A549 (cell line): ENCODE measurements around the gene CD19. TPM values are rescaled to one million over a fixed set of nuclear protein-coding genes. Genes with fewer than 3 reads are reported as not detected.

Experiments used
- ATAC-seq, 2 experiments: fragments of 200-7000 bp in 1 of 2; fragments of >200 bp in 1 of 2; cut with Nextera tagmentation in 1 of 2; cut with Tn5 transposase in 1 of 2; 3 replicates each; pipeline versions ENCODE4 v1.8.0 to v1.9.1; 2018 to 2020; ENCODE audit warnings: mild to moderate bottlenecking in 1 of 2, moderate library complexity in 1 of 2
- CTCF ChIA-PET: fragments of 300-600 bp; sonication (Branson Sonifier 250); formaldehyde crosslinking; extraction: SDS; loops from one replicate; lab custom pipeline; 2021; ENCODE audit warnings: antibody characterized with exemption, inconsistent platforms; lab: Yijun Ruan, JAX
- POLR2A ChIA-PET: fragments of 350-600 bp; formaldehyde crosslinking; extraction: SDS; loops from one replicate; lab custom pipeline; 2021; ENCODE audit warnings: antibody characterized with exemption, inconsistent platforms; lab: Yijun Ruan, JAX
- DNase-seq, 2 experiments: peaks; one replicate each; pipeline versions ENCODE4 v3.0.0 to v3.0.0-alpha.2; 2011 to 2016; ENCODE audit warnings: low read depth in 1 of 2, low spot score in 1 of 2
- FAIRE-seq: peaks from 2 replicates; lab custom pipeline; 2011; peaks lifted over from hg19 to GRCh38; lab: Jason Lieb, UNC
- H3K27ac ChIP-seq, 2 experiments: fragments of >200 bp; sonication (Bioruptor Twin); formaldehyde crosslinking; 3 replicates each; pipeline ENCODE4 v1.5.1; 2016 to 2017
- H3K4me1 ChIP-seq: fragments of >200 bp; sonication (Bioruptor Twin); formaldehyde crosslinking; 3 replicates; pipeline ENCODE4 v1.6.1; 2016
- H3K4me2 ChIP-seq: fragments of >200 bp; sonication (Bioruptor Twin); formaldehyde crosslinking; 3 replicates; pipeline ENCODE4 v1.6.1; 2016
- H3K4me3 ChIP-seq: fragments of >200 bp; sonication (Bioruptor Twin); formaldehyde crosslinking; 3 replicates; pipeline ENCODE4 v1.5.1; 2016
- H3K9me3 ChIP-seq: fragments of >200 bp; sonication (Bioruptor Twin); formaldehyde crosslinking; 3 replicates; pipeline ENCODE4 v1.6.1; 2016
- BHLHE40 ChIP-seq: IDR thresholded peaks from 2 replicates; pipeline ENCODE4 v1.6.1; 2012; ENCODE audit warnings: low read depth, low read length, inconsistent platforms
- CEBPB ChIP-seq, 2 experiments: fragments of >200 bp in 1 of 2; sonication (Bioruptor Twin) in 1 of 2; formaldehyde crosslinking in 1 of 2; IDR thresholded peaks; 2 replicates each; pipeline ENCODE4 v1.6.1; 2012 to 2016
- CHD4 ChIP-seq: fragments of 200-600 bp; sonication (generic); IDR thresholded peaks from 2 replicates; pipeline ENCODE4 v1.6.1; 2016; ENCODE audit warnings: antibody characterized with exemption, mild to moderate bottlenecking, borderline replicate concordance
- CTCF ChIP-seq: fragments of >200 bp; sonication (Bioruptor Twin); formaldehyde crosslinking; IDR thresholded peaks from 3 replicates; pipeline ENCODE4 v1.5.1; 2016
- EHMT2 ChIP-seq: fragments of 200-600 bp; sonication (generic); IDR thresholded peaks from 2 replicates; pipeline ENCODE4 v1.6.1; 2016; ENCODE audit warnings: antibody characterized with exemption, low read depth, mild to moderate bottlenecking, moderate library complexity
- FOSL2 ChIP-seq, 2 experiments: fragments of 450-650 bp in 1 of 2; fragments of >200 bp in 1 of 2; sonication (Bioruptor Twin) in 1 of 2; formaldehyde crosslinking; IDR thresholded peaks; 2 replicates each; pipeline versions ENCODE4 v1.5.0 to v1.6.1; 2016 to 2020; ENCODE audit warnings: mild to moderate bottlenecking in 1 of 2, moderate library complexity in 1 of 2
- FOXS1 ChIP-seq: fragments of 250-450 bp; sonication (Bioruptor Pico); IDR thresholded peaks from 2 replicates; pipeline ENCODE4 v1.5.0; 2020; ENCODE audit warnings: mild to moderate bottlenecking, moderate library complexity
- HDAC2 ChIP-seq: fragments of 200-600 bp; sonication (generic); IDR thresholded peaks from 2 replicates; pipeline ENCODE4 v1.6.1; 2016
- HOXA7 ChIP-seq: fragments of 250-450 bp; sonication (Bioruptor Pico); IDR thresholded peaks from 2 replicates; pipeline ENCODE4 v1.5.0; 2020; ENCODE audit warnings: mild to moderate bottlenecking, moderate library complexity
- HOXB13 ChIP-seq: fragments of 250-450 bp; sonication (Bioruptor Pico); IDR thresholded peaks from 2 replicates; pipeline ENCODE4 v1.5.0; 2020; ENCODE audit warnings: low read depth, mild to moderate bottlenecking, moderate library complexity
- HOXB5 ChIP-seq: fragments of 250-450 bp; sonication (Bioruptor Pico); IDR thresholded peaks from 2 replicates; pipeline ENCODE4 v1.5.0; 2020; ENCODE audit warnings: mild to moderate bottlenecking, moderate library complexity
- JUN ChIP-seq, 2 experiments: fragments of >200 bp; sonication (Bioruptor Twin); formaldehyde crosslinking; IDR thresholded peaks; 2 replicates in 1 of 2; 3 replicates in 1 of 2; pipeline ENCODE4 v1.6.1; 2016 to 2017
- KDM1A ChIP-seq: fragments of 200-600 bp; sonication (generic); IDR thresholded peaks from 2 replicates; pipeline ENCODE4 v1.6.1; 2016; ENCODE audit warnings: low read depth, mild to moderate bottlenecking
- KDM5A ChIP-seq: fragments of 200-600 bp; sonication (generic); IDR thresholded peaks from 2 replicates; pipeline ENCODE4 v1.6.1; 2016; ENCODE audit warnings: antibody characterized with exemption, mild to moderate bottlenecking
- MAFK ChIP-seq: fragments of 450-650 bp; IDR thresholded peaks from 2 replicates; pipeline ENCODE4 v1.6.1; 2014; ENCODE audit not compliant: partially characterized antibody
- MAZ ChIP-seq: fragments of 150-350 bp; IDR thresholded peaks from 2 replicates; pipeline ENCODE4 v1.6.1; 2014; ENCODE audit warnings: antibody characterized with exemption, low read depth, low read length, borderline replicate concordance
- MYC ChIP-seq: IDR thresholded peaks from 2 replicates; pipeline ENCODE4 v1.6.1; 2012; ENCODE audit warnings: mild to moderate bottlenecking, inconsistent platforms, low read length, improper control_type of control experiment, borderline replicate concordance
- PHF8 ChIP-seq: fragments of 200-600 bp; sonication (generic); IDR thresholded peaks from 2 replicates; pipeline ENCODE4 v1.6.1; 2016; ENCODE audit warnings: low read depth, mild to moderate bottlenecking, antibody characterized with exemption, moderate library complexity, borderline replicate concordance
- RAD21 ChIP-seq, 2 experiments: fragments of >200 bp in 1 of 2; sonication (Bioruptor Twin) in 1 of 2; formaldehyde crosslinking in 1 of 2; IDR thresholded peaks in 1 of 2; conservative IDR thresholded peaks in 1 of 2; 2 replicates in 1 of 2; 3 replicates in 1 of 2; pipeline ENCODE4 v1.6.1; 2012 to 2018; ENCODE audit warnings: inconsistent platforms in 1 of 2
- RARB ChIP-seq: fragments of 250-450 bp; sonication (Bioruptor Pico); IDR thresholded peaks from 2 replicates; pipeline ENCODE4 v1.8.0; 2021; ENCODE audit warnings: mild to moderate bottlenecking, moderate library complexity
- ZC3H11A ChIP-seq: fragments of 450-650 bp; IDR thresholded peaks from 2 replicates; pipeline ENCODE4 v1.6.1; 2014; ENCODE audit warnings: antibody characterized with exemption, mild to moderate bottlenecking
- WGBS: methylation state at CpG from one replicate; pipeline ENCODE4 v1.1.6; 2017; ENCODE audit errors: missing lambda C conversion rate; 5-methylcytosine and 5-hydroxymethylcytosine counted together
- polyA plus RNA-seq, 4 experiments: library from polyadenylated mRNA; depleted of rRNA in 3 of 4; stranded (reverse); fragments of >200 nt; fragmentation: RNase III in 1 of 4; extraction: RNeasy Plus Mini Kit Qiagen cat#74134 plus additional on column Dnase treatment in 1 of 4; gene quantifications; 2 replicates in 3 of 4; 3 replicates in 1 of 4; pipeline ENCODE4 v1.2.3, GENCODE V29; 2011 to 2017

CD19 gene
- polyA plus RNA-seq, 2 of the 4 experiments (the other 2 are of a cell fraction), result not detected

- ChIA-PET POLR2A (no interaction called here), CTCF (interaction anchor here (1.3 to 1.7 kb wide), 2 partner anchors 29 to 41 kb away, joined by 4 read pairs; no protein-coding TSS in a partner anchor)
- no peaks in the 10 kb centered on the region for H3K9me3 ChIP-seq
- no peak for ATAC-seq
- H3K27ac ChIP-seq, result no peak overlapping the region
- 89% methylated on average over 11 of the region's 16 CpGs for WGBS
- DNase-seq, result no peak
- H3K4me1 ChIP-seq, result no peaks in the 10 kb centered on the region
- TF ChIP-seq HOXB13 (CRISPR knock-in tag), result no peak
- TF ChIP-seq HOXB5 (CRISPR knock-in tag), result no peak
- no peak for TF ChIP-seq CEBPB (IDR thresholded peaks at IDR 0.05)
- no peak for TF ChIP-seq MAFK
- TF ChIP-seq FOXS1, result no peak
- TF ChIP-seq MAZ, result no peak
- no peak for TF ChIP-seq KDM1A
- no peak for FAIRE-seq
- no peak overlapping the region for H3K4me3 ChIP-seq
- H3K4me2 ChIP-seq, result no peak overlapping the region
Measured at GRCh38 chr16:28904828-28905227, 26.9 kb upstream of the CD19 start.

- Histone ChIP-seq H3K4me3 (no peak overlapping the region), H3K9me3 (no peaks in the 10 kb centered on the region), H3K27ac (no peak overlapping the region), H3K4me1 (peaks cover 2% of the 10 kb centered on the region; the same call in 1 of the 3 replicates), H3K4me2 (no peak overlapping the region)
- CTCF ChIA-PET, result interaction anchor here (0.8 to 2.2 kb wide), 3 partner anchors 15 to 40 kb away, joined by 3 to 7 read pairs (median 4); no protein-coding TSS in a partner anchor
- 89% methylated on average over 3 of the region's 9 CpGs for WGBS
- POLR2A ChIA-PET, result no interaction called here
- ATAC-seq, result peak in 1 of 2 experiments; percentile 13; a peak in 2 of 6 replicates
- DNase-seq, result no peak
- no peak for FAIRE-seq
- TF ChIP-seq MAZ, result no peak
- TF ChIP-seq KDM1A, result no peak
- no peak for TF ChIP-seq ZC3H11A
- TF ChIP-seq FOSL2 (IDR thresholded peaks at IDR 0.05), result no peak
- no peak for TF ChIP-seq FOSL2 (CRISPR knock-in tag; IDR thresholded peaks at IDR 0.05)
- TF ChIP-seq KDM5A, result no peak
- TF ChIP-seq HDAC2, result no peak
- TF ChIP-seq HOXA7 (CRISPR knock-in tag), result no peak
Measured at GRCh38 chr16:28905229-28905754, 26.5 kb upstream of the CD19 start.

GRCh38 chr16:28905800-28906372 is 25.9 kb upstream of the CD19 start:
- ATAC-seq (no peak), DNase-seq (no peak), FAIRE-seq (no peak)
- Histone ChIP-seq H3K4me3 (no peak overlapping the region), H3K4me2 (no peak overlapping the region), H3K4me1 (peaks cover 8% of the 10 kb centered on the region; the same call in 1 of the 3 replicates), H3K27ac (no peak overlapping the region), H3K9me3 (no peaks in the 10 kb centered on the region)
- no peak for TF ChIP-seq CHD4
- no peak for TF ChIP-seq HDAC2
- no peak for TF ChIP-seq KDM1A
- TF ChIP-seq BHLHE40, result no peak
- TF ChIP-seq HOXB5 (CRISPR knock-in tag), result no peak
- TF ChIP-seq MYC, result no peak
- no peak for TF ChIP-seq CTCF
- no peak for TF ChIP-seq PHF8
- TF ChIP-seq RARB (CRISPR knock-in tag), result no peak
- TF ChIP-seq KDM5A, result no peak
- TF ChIP-seq JUN (IDR thresholded peaks at IDR 0.05), result no peak
- no peak for TF ChIP-seq EHMT2
- TF ChIP-seq RAD21 (conservative IDR thresholded peaks at IDR 0.05 in 1 of 2, IDR thresholded peaks at IDR 0.05 in 1 of 2), result no peak
- WGBS, result 92% methylated on average over 21 of the region's 24 CpGs
- ChIA-PET CTCF (interaction anchor here (0.8 to 6.8 kb wide), 3 partner anchors 15 to 40 kb away, joined by 3 to 41 read pairs (median 7); no protein-coding TSS in a partner anchor), POLR2A (no interaction called here)
